Measurements from ENCODE around the gene JAM2. TPM values are rescaled to one million over a fixed set of nuclear protein-coding genes. Genes with fewer than 3 reads are reported as not detected.

JAM2 gene
- total RNA-seq, 5 donors from 2014 or later (not counting 1 experiment from before 2014, with no cell fraction given) = 0.43 to 0.99 TPM; not detected in 3

DNA sequence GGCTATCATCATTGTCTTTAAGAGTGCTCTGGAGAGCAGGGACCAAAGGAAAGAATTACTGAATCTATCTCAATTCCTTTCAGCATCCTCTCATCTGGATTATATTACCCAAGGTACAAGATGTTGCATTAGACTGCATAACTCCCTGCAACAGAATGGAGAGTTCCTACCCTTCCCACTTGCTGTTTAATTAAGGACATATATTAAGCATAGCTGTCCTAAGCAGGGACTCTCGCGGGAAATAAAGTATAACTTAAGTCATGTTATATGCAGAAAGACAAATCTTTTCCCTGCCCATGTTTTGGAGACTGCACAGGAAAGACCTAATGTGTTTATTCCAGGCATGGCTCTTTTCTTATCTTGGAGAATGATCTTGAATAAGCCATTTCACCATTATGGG lies 6.8 kb upstream of the JAM2 start:
- Histone ChIP-seq H3K27ac (ENCODE audit: low read length) (no peak overlapping the region), H3K27me3 (replicated peaks in 1 of 2; ENCODE audit: control insufficient read depth in 2 of 2, extremely low read depth in 1 of 2, insufficient read depth in 2 of 2, low read length in 1 of 2) (no peaks in the 10 kb centered on the region), H3K4me3 (ENCODE audit: control insufficient read depth in 1 of 2, extremely low read depth in 1 of 2, low read length in 1 of 2) (no peak overlapping the region), H3K4me1 (ENCODE audit: control insufficient read depth in 1 of 2, extremely low read depth in 1 of 2, insufficient read depth in 2 of 2, low read length in 2 of 2) (no peaks in the 10 kb centered on the region), H3K36me3 (ENCODE audit: control insufficient read depth in 2 of 2, extremely low read depth in 1 of 2, insufficient read depth in 1 of 2, low read length in 1 of 2) (no peaks in the 10 kb centered on the region), H3K9me3 (no peaks in the 10 kb centered on the region)
- Mint-ChIP-seq H3K27me3 (peaks cover 19 to 21% of the 10 kb centered on the region in 2 donors), H3K9me3 (no peaks in the 10 kb centered on the region), H3K4me3 (no peak overlapping the region), H3K4me1 (no peaks in the 10 kb centered on the region), H3K27ac (no peak overlapping the region), H3K36me3 (no peaks in the 10 kb centered on the region)
- no peak for DNase-seq
- POLR2A ChIA-PET = no interaction called here
- no peak for ATAC-seq (replicated peaks in 1 of 4)
- CTCF ChIA-PET = no interaction called here
- WGBS (ENCODE audit: insufficient coverage) = no CpG with 5 or more reads among the region's 2 CpGs

DNA sequence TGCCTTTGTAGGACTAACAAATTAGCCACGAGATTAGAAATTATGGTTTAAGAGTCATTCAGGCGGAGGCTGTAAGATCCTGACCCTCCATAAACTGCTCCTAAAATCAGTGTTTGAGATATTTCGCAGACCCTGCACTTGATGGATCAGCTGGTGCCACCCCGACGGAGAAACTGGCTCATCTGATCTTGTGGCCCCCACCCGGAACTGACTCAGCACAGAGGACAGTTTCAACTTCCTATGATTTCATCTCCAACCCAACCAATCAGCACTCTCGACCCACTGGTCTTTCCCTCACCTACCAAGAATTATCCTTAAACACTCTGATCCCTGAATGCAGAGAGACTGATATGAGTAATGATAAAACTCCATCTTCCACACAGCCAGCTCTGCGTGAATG lies 3.7 kb upstream of the JAM2 start:
- 72% methylated on average over 5 of the region's 8 CpGs for WGBS (ENCODE audit: insufficient coverage)
- ChIA-PET POLR2A (no interaction called here), CTCF (interaction anchor here in 1 of 2 donors (0.6 kb wide), 1 partner anchor 109 kb away, joined by 3 read pairs; no protein-coding TSS in a partner anchor)
- Mint-ChIP-seq H3K9me3 (no peaks in the 10 kb centered on the region), H3K27ac (no peak overlapping the region), H3K36me3 (no peaks in the 10 kb centered on the region), H3K27me3 (peaks cover 34 to 38% of the 10 kb centered on the region in 2 donors), H3K4me3 (no peak overlapping the region), H3K4me1 (peaks cover 12 to 14% (median 13%) of the 10 kb centered on the region in 3 donors)
- no peak overlapping the region for H3K4me3 ChIP-seq (ENCODE audit: control insufficient read depth in 1 of 2, extremely low read depth in 1 of 2, low read length in 1 of 2)
- ATAC-seq (replicated peaks in 1 of 4) (no peak), DNase-seq (no peak)
- H3K4me1 ChIP-seq (ENCODE audit: control insufficient read depth in 1 of 2, extremely low read depth in 1 of 2, insufficient read depth in 2 of 2, low read length in 2 of 2) = peaks cover 3 to 16% of the 10 kb centered on the region in 2 experiments
- no peak overlapping the region for H3K27ac ChIP-seq (ENCODE audit: low read length)
- H3K36me3 ChIP-seq (ENCODE audit: control insufficient read depth in 2 of 2, extremely low read depth in 1 of 2, insufficient read depth in 1 of 2, low read length in 1 of 2) = no peaks in the 10 kb centered on the region
- no peaks in the 10 kb centered on the region for H3K9me3 ChIP-seq
- peaks cover 0 to 12% of the 10 kb centered on the region in 2 experiments for H3K27me3 ChIP-seq (replicated peaks in 1 of 2; ENCODE audit: control insufficient read depth in 2 of 2, extremely low read depth in 1 of 2, insufficient read depth in 2 of 2, low read length in 1 of 2)

DNA sequence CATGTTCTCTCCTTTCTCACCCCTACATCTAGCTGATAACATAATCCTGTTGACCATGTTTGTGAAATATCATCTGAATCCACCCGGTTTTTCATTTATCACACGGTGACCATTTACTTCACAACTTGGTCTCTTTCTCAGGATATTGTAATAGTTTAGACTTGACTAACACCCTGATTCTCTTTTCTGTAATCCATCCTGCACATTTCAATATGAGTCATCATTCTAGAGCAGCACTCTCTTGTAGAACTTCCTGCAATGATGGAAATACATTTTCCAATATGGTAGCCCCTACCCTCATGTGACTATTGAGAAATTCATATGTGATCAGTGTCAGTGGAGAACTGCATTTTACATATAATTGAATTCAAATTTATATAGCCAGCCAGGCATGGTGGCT lies 2.3 kb upstream of the JAM2 start:
- ATAC-seq (replicated peaks in 1 of 4) = no peak
- Histone ChIP-seq H3K36me3 (ENCODE audit: control insufficient read depth in 2 of 2, extremely low read depth in 1 of 2, insufficient read depth in 1 of 2, low read length in 1 of 2) (no peaks in the 10 kb centered on the region), H3K9me3 (no peaks in the 10 kb centered on the region), H3K27me3 (replicated peaks in 1 of 2; ENCODE audit: control insufficient read depth in 2 of 2, extremely low read depth in 1 of 2, insufficient read depth in 2 of 2, low read length in 1 of 2) (peaks cover 0 to 13% of the 10 kb centered on the region in 2 experiments), H3K27ac (ENCODE audit: low read length) (no peak overlapping the region), H3K4me1 (ENCODE audit: control insufficient read depth in 1 of 2, extremely low read depth in 1 of 2, insufficient read depth in 2 of 2, low read length in 2 of 2) (peaks cover 3 to 18% of the 10 kb centered on the region in 2 experiments), H3K4me3 (ENCODE audit: control insufficient read depth in 1 of 2, extremely low read depth in 1 of 2, low read length in 1 of 2) (no peak overlapping the region)
- Mint-ChIP-seq H3K27ac (no peak overlapping the region), H3K4me1 (peaks cover 19% of the 10 kb centered on the region in 3 donors), H3K4me3 (no peak overlapping the region), H3K36me3 (no peaks in the 10 kb centered on the region), H3K27me3 (peaks cover 38 to 43% of the 10 kb centered on the region in 2 donors), H3K9me3 (no peaks in the 10 kb centered on the region)
- POLR2A ChIA-PET = interaction anchor here in 1 of 2 donors (0.7 kb wide), 1 partner anchor 34 kb away, joined by 3 read pairs; no protein-coding TSS in a partner anchor
- no CpG with 5 or more reads among the region's 2 CpGs for WGBS (ENCODE audit: insufficient coverage)
- no peak for DNase-seq
- CTCF ChIA-PET = interaction anchor here in 1 of 2 donors (0.8 kb wide), 1 partner anchor 12 kb away, joined by 3 read pairs; no protein-coding TSS in a partner anchor

DNA sequence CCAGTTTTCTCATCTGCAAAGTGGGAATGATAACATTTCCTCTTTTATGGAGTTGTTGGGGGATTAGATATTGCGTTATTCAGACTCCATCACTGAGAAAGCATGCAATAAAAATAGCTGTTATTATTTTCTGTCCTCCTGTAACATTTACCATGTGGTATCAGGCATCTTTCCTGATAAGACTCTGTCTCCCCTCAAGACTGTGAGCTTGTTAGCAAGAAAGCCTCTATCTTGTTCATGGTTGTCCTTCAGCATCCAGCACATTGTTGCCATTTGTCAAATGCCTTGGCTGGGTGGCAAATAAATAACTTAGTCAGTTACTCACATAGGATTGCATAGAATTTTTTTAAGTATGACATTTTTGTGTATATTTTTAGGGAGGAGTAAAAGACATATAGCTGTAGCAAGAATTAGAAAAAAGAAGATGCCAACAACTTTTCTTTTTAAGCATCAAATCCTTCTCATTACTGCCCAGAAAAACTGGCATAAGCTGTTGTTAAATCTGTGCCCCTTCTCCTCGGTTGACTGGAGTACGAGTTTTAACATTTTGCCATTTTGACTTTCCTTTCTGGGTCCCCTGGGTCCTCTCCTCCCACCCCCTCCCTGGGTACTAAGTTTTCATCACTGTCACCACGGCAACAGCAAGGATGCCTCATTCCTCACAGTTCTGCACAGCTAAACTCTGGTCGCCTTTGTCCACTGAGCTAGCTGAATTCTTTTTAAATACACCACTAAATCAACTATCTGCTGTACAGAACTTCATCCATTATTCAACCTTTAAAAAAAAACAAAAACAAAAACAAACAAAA lies 1.0 kb upstream of the JAM2 start:
- POLR2A ChIA-PET = no interaction called here

DNA sequence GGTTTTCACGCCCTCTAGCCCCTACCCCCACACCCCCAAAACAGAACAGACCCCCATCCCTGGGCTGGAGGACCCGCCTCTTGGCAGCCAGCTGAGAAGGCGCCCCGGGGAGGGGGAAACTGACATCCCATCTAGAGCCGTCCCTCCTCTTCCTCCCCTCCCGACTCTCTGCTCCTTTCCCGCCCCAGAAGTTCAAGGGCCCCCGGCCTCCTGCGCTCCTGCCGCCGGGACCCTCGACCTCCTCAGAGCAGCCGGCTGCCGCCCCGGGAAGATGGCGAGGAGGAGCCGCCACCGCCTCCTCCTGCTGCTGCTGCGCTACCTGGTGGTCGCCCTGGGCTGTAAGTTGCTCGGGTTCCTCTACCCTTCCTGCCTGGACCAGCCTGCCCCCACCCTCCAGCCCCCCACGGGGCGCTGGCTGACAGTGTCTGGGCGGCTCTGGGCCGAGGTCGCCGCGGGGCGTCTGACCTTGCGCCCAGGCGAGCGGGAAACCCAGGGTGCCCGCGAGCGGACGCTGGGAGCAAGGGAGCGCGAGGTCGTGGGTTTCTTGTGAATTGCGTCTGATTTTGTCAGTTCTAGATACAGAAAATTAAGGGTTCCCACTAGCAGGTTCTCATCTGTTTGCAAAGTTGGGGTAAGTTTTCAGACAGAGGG lies 618 bp downstream of the JAM2 start:
- H3K27me3 ChIP-seq (replicated peaks in 1 of 2; ENCODE audit: control insufficient read depth in 2 of 2, extremely low read depth in 1 of 2, insufficient read depth in 2 of 2, low read length in 1 of 2) = peaks cover 0 to 13% of the 10 kb centered on the region in 2 experiments
- Mint-ChIP-seq H3K27ac (no peak overlapping the region), H3K4me1 (peaks cover 19% of the 10 kb centered on the region in 3 donors), H3K36me3 (no peaks in the 10 kb centered on the region), H3K4me3 (peak overlapping the region; percentile 64 to 87 (median 71)), H3K9me3 (no peaks in the 10 kb centered on the region), H3K27me3 (peaks cover 35 to 42% of the 10 kb centered on the region in 2 donors)
- DNase-seq = peak; percentile 2 to 64 (median 33)
- under 1% methylated on average over 33 of the region's 40 CpGs for WGBS (ENCODE audit: insufficient coverage)
- no peaks in the 10 kb centered on the region for H3K9me3 ChIP-seq
- POLR2A ChIA-PET = no interaction called here
- peak overlapping the region; percentile 64 to 78 for H3K4me3 ChIP-seq (ENCODE audit: control insufficient read depth in 1 of 2, extremely low read depth in 1 of 2, low read length in 1 of 2)
- ATAC-seq (replicated peaks in 1 of 4) = peak; percentile 87 to 90 (median 88)
- H3K27ac ChIP-seq (ENCODE audit: low read length) = no peak overlapping the region
- CTCF ChIA-PET = interaction anchor here (0.6 to 2.0 kb wide), 2 partner anchors 31 to 1267 kb away, joined by 3 to 7 read pairs; no protein-coding TSS in a partner anchor
- H3K36me3 ChIP-seq (ENCODE audit: control insufficient read depth in 2 of 2, extremely low read depth in 1 of 2, insufficient read depth in 1 of 2, low read length in 1 of 2) = no peaks in the 10 kb centered on the region
- peaks cover 3 to 18% of the 10 kb centered on the region in 2 experiments for H3K4me1 ChIP-seq (ENCODE audit: control insufficient read depth in 1 of 2, extremely low read depth in 1 of 2, insufficient read depth in 2 of 2, low read length in 2 of 2)

More for the DNA sequence above, 1.0 kb upstream of the JAM2 start:
- peaks cover 19% of the 10 kb centered on the region in 3 donors for H3K4me1 Mint-ChIP-seq
- Histone ChIP-seq H3K27me3 (replicated peaks in 1 of 2; ENCODE audit: control insufficient read depth in 2 of 2, extremely low read depth in 1 of 2, insufficient read depth in 2 of 2, low read length in 1 of 2) (peaks cover 0 to 13% of the 10 kb centered on the region in 2 experiments), H3K9me3 (no peaks in the 10 kb centered on the region), H3K27ac (ENCODE audit: low read length) (no peak overlapping the region), H3K4me1 (ENCODE audit: control insufficient read depth in 1 of 2, extremely low read depth in 1 of 2, insufficient read depth in 2 of 2, low read length in 2 of 2) (peaks cover 3 to 18% of the 10 kb centered on the region in 2 experiments), H3K36me3 (ENCODE audit: control insufficient read depth in 2 of 2, extremely low read depth in 1 of 2, insufficient read depth in 1 of 2, low read length in 1 of 2) (no peaks in the 10 kb centered on the region), H3K4me3 (ENCODE audit: control insufficient read depth in 1 of 2, extremely low read depth in 1 of 2, low read length in 1 of 2) (no peak overlapping the region)
- WGBS (ENCODE audit: insufficient coverage) = 52% methylated on average over 2 of the region's 5 CpGs
- H3K27me3 Mint-ChIP-seq = peaks cover 38 to 43% of the 10 kb centered on the region in 2 donors
- H3K36me3 Mint-ChIP-seq = no peaks in the 10 kb centered on the region
- DNase-seq (no peak), ATAC-seq (replicated peaks in 1 of 4) (no peak)
- H3K9me3 Mint-ChIP-seq = no peaks in the 10 kb centered on the region
- H3K4me3 Mint-ChIP-seq = peak overlapping the region; percentile 71 to 87 (median 71)
- CTCF ChIA-PET = interaction anchor here in 1 of 2 donors (2.0 kb wide), 1 partner anchor 30 kb away, joined by 7 read pairs; no protein-coding TSS in a partner anchor
- H3K27ac Mint-ChIP-seq = no peak overlapping the region

DNA sequence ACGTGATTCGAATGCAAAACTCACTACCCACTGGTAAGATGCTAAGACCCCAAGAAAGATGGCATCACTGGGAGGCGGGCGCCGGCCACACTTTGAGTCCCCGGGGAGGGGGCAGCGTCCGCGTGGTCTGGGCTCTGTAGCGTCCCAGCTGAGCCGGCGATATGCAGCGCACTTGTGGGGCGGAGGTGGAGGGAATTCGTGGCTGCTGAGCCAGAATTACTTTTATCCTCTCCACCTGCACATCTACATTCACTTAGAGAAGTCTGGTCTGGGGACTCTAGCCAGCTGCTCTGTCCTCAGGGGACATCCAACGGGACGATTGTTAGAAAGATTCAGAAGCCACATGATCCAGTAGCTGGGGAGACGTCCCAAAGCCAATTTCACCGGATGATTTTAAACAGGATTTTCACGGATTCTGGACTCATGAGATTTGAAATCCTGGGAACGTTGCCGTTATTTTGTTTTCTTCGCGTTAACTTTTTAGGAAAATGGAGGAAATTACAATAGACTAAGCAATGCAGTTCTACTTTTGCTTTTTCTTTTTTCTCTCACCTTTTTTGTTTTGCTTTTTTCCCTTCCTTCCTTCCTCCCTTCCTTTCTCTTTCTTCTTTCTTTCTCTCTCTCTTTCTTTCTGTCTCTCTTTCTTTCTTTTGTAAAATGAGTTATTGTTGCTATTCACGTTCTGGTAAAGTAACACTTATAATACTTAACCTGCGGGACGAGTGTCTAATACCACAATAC lies 1.3 kb downstream of the JAM2 start:
- Histone ChIP-seq H3K27ac (ENCODE audit: low read length) (no peak overlapping the region), H3K36me3 (ENCODE audit: control insufficient read depth in 2 of 2, extremely low read depth in 1 of 2, insufficient read depth in 1 of 2, low read length in 1 of 2) (no peaks in the 10 kb centered on the region), H3K4me1 (ENCODE audit: control insufficient read depth in 1 of 2, extremely low read depth in 1 of 2, insufficient read depth in 2 of 2, low read length in 2 of 2) (peaks cover 3 to 18% of the 10 kb centered on the region in 2 experiments), H3K4me3 (ENCODE audit: control insufficient read depth in 1 of 2, extremely low read depth in 1 of 2, low read length in 1 of 2) (peak overlapping the region; percentile 64 to 78), H3K27me3 (replicated peaks in 1 of 2; ENCODE audit: control insufficient read depth in 2 of 2, extremely low read depth in 1 of 2, insufficient read depth in 2 of 2, low read length in 1 of 2) (peaks cover 0 to 13% of the 10 kb centered on the region in 2 experiments), H3K9me3 (no peaks in the 10 kb centered on the region)
- Mint-ChIP-seq H3K4me3 (peak overlapping the region; percentile 64 to 87 (median 71)), H3K9me3 (no peaks in the 10 kb centered on the region), H3K36me3 (no peaks in the 10 kb centered on the region), H3K4me1 (peaks cover 19% of the 10 kb centered on the region in 3 donors), H3K27me3 (peaks cover 28 to 36% of the 10 kb centered on the region in 2 donors), H3K27ac (peak overlapping the region in 1 of 2 donors; percentile 5)
- CTCF ChIA-PET = no interaction called here
- WGBS (ENCODE audit: insufficient coverage) = 4% methylated on average over 12 of the region's 27 CpGs
- POLR2A ChIA-PET = no interaction called here
- peak; percentile 18 to 36 (median 30) for ATAC-seq (replicated peaks in 1 of 4)
- peak in 8 of 35 experiments; percentile 0 to 21 (median 2) for DNase-seq
